ENCODE measurements around the gene PPP4R1.
"Not testable (repeated sequence)": the region's sequence is repeated elsewhere in the genome, so short reads cannot be mapped to it uniquely, and the experiment has no call there.

The PPP4R1 gene

DNA sequence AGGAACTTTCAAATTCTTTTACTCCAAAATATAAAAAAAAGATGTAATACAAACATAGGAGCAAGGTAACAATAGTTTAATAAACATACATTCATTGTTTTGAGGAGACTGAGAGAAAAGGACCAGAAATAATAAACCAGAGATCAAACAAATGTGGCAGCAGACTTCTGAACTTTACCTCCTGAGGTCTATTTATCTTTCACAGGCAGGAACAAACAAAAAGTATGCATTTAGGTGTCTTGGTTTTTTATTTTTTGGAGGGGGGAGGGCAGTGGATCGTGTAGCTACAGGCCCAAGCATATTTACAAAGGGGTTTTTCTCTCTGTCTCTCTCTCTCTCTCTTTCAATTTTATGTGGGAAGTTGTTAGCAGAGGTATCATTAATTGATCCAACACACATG is 5.6 kb downstream of the PPP4R1 start:
- Histone ChIP-seq H3K27me3 (ENCODE audit: control insufficient read depth, insufficient read depth, low read length) (no peaks in the 10 kb centered on the region), H3K9ac (no peak overlapping the region), H3K36me3 (ENCODE audit: control insufficient read depth, insufficient read depth, low read length) (no peaks in the 10 kb centered on the region), H3K4me3 (ENCODE audit: low read depth, low read length) (no peak overlapping the region), H3K9me3 (ENCODE audit: control insufficient read depth, low read length) (no peaks in the 10 kb centered on the region), H2AFZ (no peak overlapping the region), H3K4me2 (ENCODE audit: low read length) (no peak overlapping the region), H3K27ac (no peak overlapping the region), H3K4me1 (peaks cover 17% of the 10 kb centered on the region), H3K79me2 (peaks cover 33% of the 10 kb centered on the region)
- TF ChIP-seq, protein P1, sequence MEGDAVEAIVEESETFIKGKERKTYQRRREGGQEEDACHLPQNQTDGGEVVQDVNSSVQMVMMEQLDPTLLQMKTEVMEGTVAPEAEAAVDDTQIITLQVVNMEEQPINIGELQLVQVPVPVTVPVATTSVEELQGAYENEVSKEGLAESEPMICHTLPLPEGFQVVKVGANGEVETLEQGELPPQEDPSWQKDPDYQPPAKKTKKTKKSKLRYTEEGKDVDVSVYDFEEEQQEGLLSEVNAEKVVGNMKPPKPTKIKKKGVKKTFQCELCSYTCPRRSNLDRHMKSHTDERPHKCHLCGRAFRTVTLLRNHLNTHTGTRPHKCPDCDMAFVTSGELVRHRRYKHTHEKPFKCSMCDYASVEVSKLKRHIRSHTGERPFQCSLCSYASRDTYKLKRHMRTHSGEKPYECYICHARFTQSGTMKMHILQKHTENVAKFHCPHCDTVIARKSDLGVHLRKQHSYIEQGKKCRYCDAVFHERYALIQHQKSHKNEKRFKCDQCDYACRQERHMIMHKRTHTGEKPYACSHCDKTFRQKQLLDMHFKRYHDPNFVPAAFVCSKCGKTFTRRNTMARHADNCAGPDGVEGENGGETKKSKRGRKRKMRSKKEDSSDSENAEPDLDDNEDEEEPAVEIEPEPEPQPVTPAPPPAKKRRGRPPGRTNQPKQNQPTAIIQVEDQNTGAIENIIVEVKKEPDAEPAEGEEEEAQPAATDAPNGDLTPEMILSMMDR (IDR thresholded peaks at IDR 0.05): no peak

DNA sequence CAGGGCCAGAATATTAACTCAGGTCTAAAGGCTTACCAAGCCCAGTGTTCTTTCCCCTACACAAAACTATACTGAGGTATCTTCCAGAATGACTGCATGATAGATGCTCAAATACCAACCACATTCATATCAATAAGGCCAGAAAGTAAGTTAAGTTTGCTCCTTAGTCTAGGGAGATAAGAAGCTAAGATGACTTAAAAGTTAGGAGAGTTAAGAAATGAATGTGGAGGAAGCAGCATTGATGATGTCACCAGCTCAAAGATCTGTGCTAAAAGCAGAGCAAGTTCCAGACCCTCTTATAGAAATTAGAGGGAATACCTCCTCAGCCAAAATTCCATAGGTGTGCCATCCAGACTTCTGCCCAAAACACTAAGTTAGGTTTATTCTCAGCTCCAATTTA is 6.1 kb downstream of the PPP4R1 start:
- H3K27ac ChIP-seq: no peak overlapping the region
- TF ChIP-seq, protein P1 (IDR thresholded peaks at IDR 0.05): no peak
- H3K9me3 ChIP-seq (ENCODE audit: control insufficient read depth, low read length): no peaks in the 10 kb centered on the region
- H3K4me1 ChIP-seq: peaks cover 17% of the 10 kb centered on the region
- no peak overlapping the region for H3K4me3 ChIP-seq (ENCODE audit: low read depth, low read length)
- no peaks in the 10 kb centered on the region for H3K36me3 ChIP-seq (ENCODE audit: control insufficient read depth, insufficient read depth, low read length)
- H3K4me2 ChIP-seq (ENCODE audit: low read length): no peak overlapping the region
- no peak overlapping the region for H3K9ac ChIP-seq
- no peaks in the 10 kb centered on the region for H3K27me3 ChIP-seq (ENCODE audit: control insufficient read depth, insufficient read depth, low read length)
- H3K79me2 ChIP-seq: peaks cover 33% of the 10 kb centered on the region
- no peak overlapping the region for H2AFZ ChIP-seq

DNA sequence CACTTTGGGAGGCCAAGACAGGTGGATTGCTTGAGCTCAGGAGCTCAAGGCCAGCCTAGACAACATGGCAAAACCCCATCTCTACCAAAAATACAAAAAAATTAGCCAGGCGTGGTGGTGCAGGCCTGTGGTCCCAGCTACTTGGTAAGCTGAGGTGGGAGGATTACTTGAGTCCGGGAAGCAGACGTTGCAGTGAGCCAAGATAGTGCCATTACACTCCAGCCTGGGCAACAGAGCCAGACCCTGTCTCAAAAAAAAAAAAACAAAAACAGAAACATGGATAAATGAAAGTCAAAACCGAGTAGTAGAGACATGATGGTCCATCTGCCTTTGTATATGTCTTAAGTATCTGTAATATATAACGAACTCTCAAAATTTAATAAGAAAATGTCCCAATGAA is 7.2 kb downstream of the PPP4R1 start:
- not testable (repeated sequence) for H3K4me3 ChIP-seq (ENCODE audit: low read depth, low read length); H3K4me1 ChIP-seq

DNA sequence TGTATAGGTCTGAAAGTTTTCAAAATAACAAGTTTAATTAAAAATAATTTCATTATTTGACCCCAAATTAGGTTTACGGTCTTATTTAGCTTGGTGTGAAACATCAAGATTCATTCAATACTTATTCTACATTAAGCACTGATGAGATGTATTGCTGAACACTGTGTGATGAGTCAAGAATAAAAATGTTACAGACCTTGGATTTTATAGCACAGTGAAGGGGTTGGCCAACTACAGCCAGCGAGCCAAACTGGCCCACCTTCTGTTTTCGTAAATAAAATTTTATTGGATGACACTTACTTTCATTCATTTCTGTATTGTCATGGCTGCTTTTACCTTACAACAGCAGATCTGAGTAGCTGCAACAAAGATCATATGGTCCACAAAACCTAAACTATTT is 8.3 kb downstream of the PPP4R1 start:
- peaks cover 31% of the 10 kb centered on the region for H3K79me2 ChIP-seq
- no peaks in the 10 kb centered on the region for H3K9me3 ChIP-seq (ENCODE audit: control insufficient read depth, low read length)
- peaks cover 5% of the 10 kb centered on the region for H3K4me1 ChIP-seq
- no peak overlapping the region for H3K27ac ChIP-seq
- TF ChIP-seq, protein P1 (IDR thresholded peaks at IDR 0.05): no peak
- H2AFZ ChIP-seq: no peak overlapping the region
- no peaks in the 10 kb centered on the region for H3K27me3 ChIP-seq (ENCODE audit: control insufficient read depth, insufficient read depth, low read length)
- H3K4me2 ChIP-seq (ENCODE audit: low read length): no peak overlapping the region
- H3K36me3 ChIP-seq (ENCODE audit: control insufficient read depth, insufficient read depth, low read length): no peaks in the 10 kb centered on the region
- H3K4me3 ChIP-seq (ENCODE audit: low read depth, low read length): no peak overlapping the region
- H3K9ac ChIP-seq: no peak overlapping the region

More for the DNA sequence above, 7.2 kb downstream of the PPP4R1 start:
- H3K9ac ChIP-seq; H3K9me3 ChIP-seq (ENCODE audit: control insufficient read depth, low read length); H2AFZ ChIP-seq; H3K36me3 ChIP-seq (ENCODE audit: control insufficient read depth, insufficient read depth, low read length); H3K27me3 ChIP-seq (ENCODE audit: control insufficient read depth, insufficient read depth, low read length); H3K27ac ChIP-seq; H3K4me2 ChIP-seq (ENCODE audit: low read length): not testable (repeated sequence)
- peaks cover 32% of the 10 kb centered on the region for H3K79me2 ChIP-seq

DNA sequence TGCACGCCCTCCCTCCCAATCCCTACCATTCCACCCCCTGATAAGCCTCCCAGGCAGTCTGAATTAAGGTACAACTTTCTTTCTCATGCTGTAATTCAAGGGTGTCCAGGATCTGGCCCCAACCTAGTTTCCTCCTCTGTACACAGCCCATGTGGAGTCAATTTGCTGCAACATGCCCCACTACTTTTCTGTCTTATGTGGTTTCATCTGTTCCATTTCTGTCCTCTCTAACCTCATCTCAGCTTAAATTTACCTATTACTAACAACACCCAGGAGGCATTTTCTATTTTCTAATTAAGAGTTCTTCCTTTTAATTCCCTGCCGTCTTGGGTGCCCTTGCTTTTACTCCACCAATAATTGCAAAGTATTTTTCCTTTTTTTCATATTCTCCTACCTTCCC is 10.0 kb downstream of the PPP4R1 start:
- Histone ChIP-seq H2AFZ (no peak overlapping the region), H3K9ac (no peak overlapping the region), H3K9me3 (ENCODE audit: control insufficient read depth, low read length) (no peaks in the 10 kb centered on the region), H3K4me2 (ENCODE audit: low read length) (no peak overlapping the region), H3K36me3 (ENCODE audit: control insufficient read depth, insufficient read depth, low read length) (no peaks in the 10 kb centered on the region), H3K79me2 (peaks cover 29% of the 10 kb centered on the region), H3K27me3 (ENCODE audit: control insufficient read depth, insufficient read depth, low read length) (no peaks in the 10 kb centered on the region), H3K27ac (no peak overlapping the region), H3K4me3 (ENCODE audit: low read depth, low read length) (no peak overlapping the region), H3K4me1 (peaks cover 4% of the 10 kb centered on the region)
- TF ChIP-seq, protein P1 (IDR thresholded peaks at IDR 0.05): no peak
